GM12891 (cell line): Measurements from ENCODE around the gene FOSL2.

Source experiments
- POLR2A ChIP-seq: IDR thresholded peaks from 2 replicates; pipeline ENCODE4 v1.6.1; 2011; ENCODE audit warnings: low read depth, low read length, control low read depth
- POLR2AphosphoS5 ChIP-seq: IDR thresholded peaks from 2 replicates; pipeline ENCODE4 v1.6.1; 2011; ENCODE audit warnings: low read depth, low read length, control low read depth
- POU2F2 ChIP-seq: IDR thresholded peaks from 2 replicates; pipeline ENCODE4 v1.6.1; 2011; ENCODE audit warnings: low read depth, mild to moderate bottlenecking, control low read depth, low read length, moderate library complexity
- TAF1 ChIP-seq: IDR thresholded peaks from 2 replicates; pipeline ENCODE4 v1.6.1; 2011; ENCODE audit warnings: low read depth, low read length, control low read depth

DNA sequence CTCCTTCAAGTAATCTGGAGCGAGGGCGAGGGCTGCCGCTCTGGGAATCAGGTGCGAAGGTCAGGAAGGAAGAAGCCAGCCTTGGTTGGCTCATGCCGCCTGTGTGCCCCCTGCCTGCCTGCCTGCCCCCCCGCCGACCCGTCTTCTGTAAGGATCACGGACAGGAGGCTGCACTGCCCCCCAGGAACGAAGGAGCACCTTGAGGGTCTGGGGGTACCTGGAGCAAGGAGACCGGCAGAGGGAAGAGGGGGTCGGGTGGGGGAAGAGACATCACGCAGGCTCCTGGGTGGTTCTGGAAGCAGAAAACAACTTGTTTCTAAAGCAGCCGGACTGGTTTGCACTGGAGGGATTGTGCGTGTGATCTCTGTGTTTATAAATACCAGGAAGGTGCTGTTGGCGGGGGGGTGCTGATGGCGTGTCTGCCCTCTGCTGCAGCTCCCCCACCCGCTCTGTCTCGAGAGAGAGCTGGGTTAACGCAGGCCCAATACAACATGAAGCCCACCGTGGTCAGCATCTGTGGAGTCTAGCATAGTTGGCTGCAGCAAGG is 1.7 kb downstream of the FOSL2 start:
- TF ChIP-seq POLR2A (no peak), TAF1 (no peak), POLR2AphosphoS5 (no peak), POU2F2 (no peak)
